Stomach (tissue), 9 donors: Measurements from ENCODE around the gene RINL. TPM values are rescaled to one million over a fixed set of nuclear protein-coding genes. Genes with fewer than 3 reads are reported as not detected.

Source experiments
- DNase-seq, 2 donors: peaks; one replicate each; pipeline versions ENCODE4 v3.0.0 to v3.0.0-alpha.2; 2013 to 2019
- H3K27ac ChIP-seq, 5 donors: fragments of 200-600 bp in 4 of 5; sonication (generic) in 4 of 5; one replicate each; pipeline ENCODE4 v1.5.1; 2013 to 2019; ENCODE audit warnings: mild to moderate bottlenecking in 1 of 5, moderate library complexity in 1 of 5
- H3K27me3 ChIP-seq, 3 donors: fragments of 200-600 bp; sonication (generic); one replicate each; pipeline ENCODE4 v1.5.1; 2017 to 2019; ENCODE audit warnings: mixed run types in 1 of 3
- H3K36me3 ChIP-seq, 4 donors: fragments of 200-600 bp; sonication (generic); 1 replicate in 3 of 4; 2 replicates in 1 of 4; pipeline ENCODE4 v1.5.1; 2016 to 2019
- H3K4me1 ChIP-seq, 4 donors: fragments of 200-600 bp; sonication (generic); one replicate each; pipeline ENCODE4 v1.5.1; 2016 to 2019
- H3K4me3 ChIP-seq, 4 donors: fragments of 200-600 bp; sonication (generic) in 3 of 4; one replicate each; pipeline ENCODE4 v1.5.1; 2016 to 2019; ENCODE audit warnings: mild to moderate bottlenecking in 1 of 4
- H3K9me3 ChIP-seq, 4 donors: fragments of 200-600 bp; sonication (generic); one replicate each; pipeline ENCODE4 v1.5.1; 2016 to 2019
- EP300 ChIP-seq: sonication (generic); formaldehyde crosslinking; IDR thresholded peaks from one replicate; pipeline ENCODE4 v1.6.1; 2017; ENCODE audit warnings: antibody characterized with exemption
- POLR2A ChIP-seq, 4 donors: fragments of 450-650 bp; IDR thresholded peaks; one replicate each; pipeline ENCODE4 v1.6.1; 2016; ENCODE audit warnings: antibody characterized with exemption in 4 of 4, control low read depth in 2 of 4, mild to moderate bottlenecking in 1 of 4, moderate library complexity in 1 of 4
- POLR2AphosphoS5 ChIP-seq, 3 donors: sonication (generic); formaldehyde crosslinking; IDR thresholded peaks; one replicate each; pipeline ENCODE4 v1.6.1; 2016; ENCODE audit warnings: antibody characterized with exemption in 3 of 3
- WGBS, 5 donors: extraction: QIAGEN DNeasy Blood & Tissue Kit in 3 of 5; methylation state at CpG; one replicate each; pipeline versions ENCODE4 v1.1.5 to v1.1.7; 2013 to 2018; 5-methylcytosine and 5-hydroxymethylcytosine counted together
- intact Hi-C: fragments of 100-400 bp; cut with DNase I; formaldehyde crosslinking; loops from one replicate; pipeline ENCODE4 v1.15.1; 2023; ENCODE audit warnings: low total_unique reads
- polyA plus RNA-seq, 3 donors: library from polyadenylated mRNA; stranded (reverse); fragments of 200-250 nt; gene quantifications; one replicate each; pipeline ENCODE4 v1.2.3, GENCODE V29; 2013
- total RNA-seq, 5 donors: library from RNA; depleted of rRNA; stranded (reverse); fragments of >200 nt; gene quantifications; one replicate each; pipeline versions ENCODE4 v1.1.0 to v1.2.3, GENCODE V29; 2014 to 2016
- TF ChIP-seq, protein P1 (sequence below), 7 experiments: fragments of 450-650 bp in 4 of 7; fragments of 200-600 bp in 3 of 7; sonication (generic) in 3 of 7; IDR thresholded peaks; one replicate each; pipeline ENCODE4 v1.5.1; 2016 to 2019; ENCODE audit warnings: antibody characterized with exemption in 7 of 7, control low read depth in 2 of 7, mild to moderate bottlenecking in 1 of 7
- donor health status: healthy with polysubstance abuse.
- donor health status: Bipolar disorder and iron deficiency.
- donor health status: healthy.

Gene RINL
- total and polyA plus RNA-seq, 8 donors, result 1.8 to 10.0 (median 6.9) TPM; not detected in 1

DNA sequence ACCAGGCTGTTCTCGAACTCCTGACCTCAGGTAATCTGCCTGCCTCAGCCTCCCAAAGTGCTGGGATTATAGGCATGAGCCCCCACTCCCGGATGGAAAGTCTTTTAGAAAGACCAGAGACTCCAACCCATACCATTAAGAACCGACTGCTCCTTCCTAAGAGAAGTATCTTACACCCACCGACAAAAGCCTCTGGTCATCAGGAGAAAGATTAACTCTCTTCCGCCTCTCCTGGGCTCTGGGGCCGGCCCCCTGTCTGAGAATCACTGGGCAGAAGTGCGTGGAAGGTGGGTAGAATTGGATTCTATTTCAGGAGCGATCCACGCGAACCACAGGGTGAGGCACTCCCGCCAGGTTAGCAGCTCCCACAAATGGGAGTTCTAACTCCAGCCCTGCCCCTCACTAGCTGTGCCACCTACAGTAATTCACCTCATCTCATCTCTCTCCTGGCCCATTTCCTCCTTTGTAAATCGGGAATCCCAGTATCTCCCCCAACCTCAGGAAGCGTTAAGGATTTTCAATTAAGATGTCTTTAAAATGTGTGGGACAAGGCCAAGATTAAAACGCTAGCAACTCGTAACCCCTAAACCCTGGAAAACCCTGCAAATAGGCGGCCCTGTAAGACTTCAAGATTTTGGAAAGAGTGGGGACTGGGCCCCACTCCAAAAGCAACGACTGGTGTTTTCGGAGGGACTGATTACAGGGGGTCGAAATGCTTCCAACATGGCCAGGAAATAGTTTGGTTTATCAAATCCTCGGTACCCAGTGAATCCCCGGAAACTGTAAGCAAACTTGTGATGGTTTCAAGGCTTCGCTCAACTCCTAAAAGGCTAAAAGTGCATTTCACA lies 29.6 kb downstream of the RINL start:
- TF ChIP-seq POLR2AphosphoS5 (IDR thresholded peaks at IDR 0.05), result no peak
- H3K27me3 ChIP-seq, result no peaks in the 10 kb centered on the region
- DNase-seq, result peak in 1 of 2 donors; percentile 39
- no peaks in the 10 kb centered on the region for H3K9me3 ChIP-seq
- peak overlapping the region; percentile 72 to 99 (median 86) for H3K4me3 ChIP-seq
- peaks cover 42 to 73% (median 64%) of the 10 kb centered on the region in 4 donors for H3K4me1 ChIP-seq
- intact Hi-C loops, result no loop called here
- WGBS, 5 donors, result 10 to 13% (median 12%) methylated on average over 22 of the region's 22 CpGs
- peak overlapping the region; percentile 98 to 100 (median 100) for H3K27ac ChIP-seq
- H3K36me3 ChIP-seq, result peaks cover 42 to 48% (median 43%) of the 10 kb centered on the region in 4 donors

DNA sequence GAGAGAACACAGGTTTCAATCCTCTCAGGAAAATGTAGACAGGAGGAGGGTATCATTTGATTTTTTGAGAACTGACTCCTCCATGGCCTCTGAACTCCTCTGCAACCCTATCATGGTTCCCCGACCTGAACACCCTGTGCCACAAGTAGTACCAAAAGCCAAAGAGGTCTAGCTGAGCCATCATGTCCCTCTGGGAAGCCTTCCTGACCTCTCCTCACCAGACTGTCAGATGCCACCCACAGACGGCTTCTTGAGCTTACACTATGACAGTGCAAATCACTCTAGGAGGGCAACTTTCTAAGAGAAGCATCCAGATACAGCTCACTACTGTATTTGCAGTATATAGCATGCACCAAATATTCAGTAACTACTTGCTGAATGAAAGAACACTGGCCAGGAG lies 32.0 kb downstream of the RINL start:
- peaks cover 33 to 79% (median 64%) of the 10 kb centered on the region in 4 donors for H3K4me1 ChIP-seq
- no peak for DNase-seq
- intact Hi-C loops, result no loop called here
- no peak overlapping the region for H3K27ac ChIP-seq
- TF ChIP-seq EP300 (no peak), POLR2A (IDR thresholded peaks at IDR 0.05) (no peak), POLR2AphosphoS5 (IDR thresholded peaks at IDR 0.05) (no peak)
- TF ChIP-seq, protein P1, sequence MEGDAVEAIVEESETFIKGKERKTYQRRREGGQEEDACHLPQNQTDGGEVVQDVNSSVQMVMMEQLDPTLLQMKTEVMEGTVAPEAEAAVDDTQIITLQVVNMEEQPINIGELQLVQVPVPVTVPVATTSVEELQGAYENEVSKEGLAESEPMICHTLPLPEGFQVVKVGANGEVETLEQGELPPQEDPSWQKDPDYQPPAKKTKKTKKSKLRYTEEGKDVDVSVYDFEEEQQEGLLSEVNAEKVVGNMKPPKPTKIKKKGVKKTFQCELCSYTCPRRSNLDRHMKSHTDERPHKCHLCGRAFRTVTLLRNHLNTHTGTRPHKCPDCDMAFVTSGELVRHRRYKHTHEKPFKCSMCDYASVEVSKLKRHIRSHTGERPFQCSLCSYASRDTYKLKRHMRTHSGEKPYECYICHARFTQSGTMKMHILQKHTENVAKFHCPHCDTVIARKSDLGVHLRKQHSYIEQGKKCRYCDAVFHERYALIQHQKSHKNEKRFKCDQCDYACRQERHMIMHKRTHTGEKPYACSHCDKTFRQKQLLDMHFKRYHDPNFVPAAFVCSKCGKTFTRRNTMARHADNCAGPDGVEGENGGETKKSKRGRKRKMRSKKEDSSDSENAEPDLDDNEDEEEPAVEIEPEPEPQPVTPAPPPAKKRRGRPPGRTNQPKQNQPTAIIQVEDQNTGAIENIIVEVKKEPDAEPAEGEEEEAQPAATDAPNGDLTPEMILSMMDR (IDR thresholded peaks at IDR 0.05), result no peak
- H3K27me3 ChIP-seq, result no peaks in the 10 kb centered on the region
- WGBS, 5 donors, result 52 to 76% (median 56%) methylated on average over 2 of the region's 2 CpGs
- peak overlapping the region in 1 of 4 donors; percentile 21 for H3K4me3 ChIP-seq
- peaks cover 66 to 73% (median 67%) of the 10 kb centered on the region in 4 donors for H3K36me3 ChIP-seq
- no peaks in the 10 kb centered on the region for H3K9me3 ChIP-seq

DNA sequence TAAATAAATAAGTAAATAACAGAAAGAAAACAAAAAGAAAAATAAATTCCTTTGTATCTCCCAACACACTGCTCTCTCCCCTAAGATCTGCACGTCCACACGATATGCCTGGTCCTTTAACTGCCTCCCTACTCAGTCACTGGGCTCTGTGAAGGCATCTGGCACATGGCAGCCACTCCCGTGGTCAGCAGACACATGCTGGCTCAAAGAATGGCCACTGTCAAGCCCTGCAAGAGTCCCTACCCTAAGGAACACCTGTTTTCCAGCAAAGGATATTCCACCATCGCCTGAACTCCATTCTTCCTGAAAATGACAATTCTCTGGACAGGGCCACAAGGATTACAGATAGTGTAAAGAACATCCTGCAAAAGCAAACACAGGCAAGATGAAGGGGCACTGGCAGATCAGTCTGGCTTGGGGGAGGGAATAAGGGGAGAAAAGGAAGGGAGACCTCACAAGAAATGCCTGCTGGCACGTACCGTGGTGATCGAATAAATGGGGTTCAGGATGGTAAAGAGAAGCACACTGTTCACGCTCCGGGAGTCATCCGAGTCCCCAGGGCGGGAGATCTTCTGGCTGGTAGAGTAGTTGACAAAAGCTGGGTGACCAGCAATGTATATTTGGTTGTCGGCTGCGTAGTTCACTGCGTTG lies 32.6 kb downstream of the RINL start:
- Histone ChIP-seq H3K4me1 (peaks cover 32 to 80% (median 62%) of the 10 kb centered on the region in 4 donors), H3K27me3 (no peaks in the 10 kb centered on the region), H3K27ac (peak overlapping the region in 1 of 5 donors; percentile 22), H3K4me3 (no peak overlapping the region), H3K9me3 (no peaks in the 10 kb centered on the region), H3K36me3 (peaks cover 71 to 79% (median 73%) of the 10 kb centered on the region in 4 donors)
- intact Hi-C loops, result no loop called here
- DNase-seq, result no peak
- 81 to 92% (median 89%) methylated on average over 14 of the region's 14 CpGs for WGBS, 5 donors
- TF ChIP-seq, protein P1 (IDR thresholded peaks at IDR 0.05), result no peak
- TF ChIP-seq EP300 (no peak), POLR2A (IDR thresholded peaks at IDR 0.05) (no peak), POLR2AphosphoS5 (IDR thresholded peaks at IDR 0.05) (no peak)

DNA sequence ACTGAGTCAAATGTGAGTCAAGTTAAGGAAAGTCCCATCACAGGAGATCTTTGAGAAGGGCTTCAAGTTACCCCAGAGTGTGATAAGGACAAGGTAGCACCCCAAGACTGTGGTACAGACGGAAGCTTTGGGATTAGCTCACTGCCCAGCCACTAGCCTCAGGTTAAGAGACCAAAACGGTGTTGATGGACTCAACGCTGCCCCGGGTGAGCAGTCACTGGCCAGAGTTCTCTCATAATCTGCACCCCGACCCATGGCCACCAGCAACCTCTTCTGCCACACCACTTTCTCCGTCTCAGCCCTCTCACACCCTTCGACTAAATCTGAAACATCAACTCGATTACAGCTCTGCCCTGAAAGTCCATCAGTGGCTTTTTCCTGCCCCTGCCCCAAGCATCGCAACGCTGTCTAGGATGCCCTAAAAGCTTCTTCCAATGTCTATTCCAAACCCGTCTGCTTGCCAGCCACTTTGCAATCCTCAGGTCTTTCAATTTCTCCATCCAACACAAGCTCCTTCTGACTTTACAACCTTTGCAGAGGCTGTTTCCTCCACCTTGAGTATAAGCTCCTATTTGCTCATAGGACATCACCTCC lies 33.9 kb downstream of the RINL start:
- WGBS, 5 donors, result 83 to 88% (median 87%) methylated on average over 11 of the region's 11 CpGs

More for the DNA sequence above, 33.9 kb downstream of the RINL start:
- peaks cover 44 to 93% (median 74%) of the 10 kb centered on the region in 4 donors for H3K4me1 ChIP-seq
- no peak for DNase-seq
- peaks cover 84 to 92% (median 86%) of the 10 kb centered on the region in 4 donors for H3K36me3 ChIP-seq
- no peaks in the 10 kb centered on the region for H3K9me3 ChIP-seq
- H3K4me3 ChIP-seq, result no peak overlapping the region
- peak overlapping the region in 2 of 5 donors; percentile 52 to 63 for H3K27ac ChIP-seq
- no peaks in the 10 kb centered on the region for H3K27me3 ChIP-seq
- intact Hi-C loops, result no loop called here
- TF ChIP-seq, protein P1 (IDR thresholded peaks at IDR 0.05), result no peak
- TF ChIP-seq POLR2A (IDR thresholded peaks at IDR 0.05), result no peak
- no peak for TF ChIP-seq EP300
- no peak for TF ChIP-seq POLR2AphosphoS5 (IDR thresholded peaks at IDR 0.05)
